Upper lobe of right lung (tissue), 1 donor: ENCODE data around the gene SFSWAP. TPM values are rescaled to one million over a fixed set of nuclear protein-coding genes. Genes with fewer than 3 reads are reported as not detected.

ENCODE experiments used
- ATAC-seq: fragments of 200-7000 bp; cut with Tn5 transposase; one replicate; pipeline ENCODE4 v1.9.1; 2020; ENCODE audit warnings: mild to moderate bottlenecking, moderate library complexity
- DNase-seq: peaks from one replicate; pipeline ENCODE4 v3.0.0-alpha.2; 2020
- H3K27ac ChIP-seq: fragments of 200-600 bp; one replicate; pipeline ENCODE4 v1.8.0; 2022
- H3K27me3 ChIP-seq: fragments of 200-600 bp; one replicate; pipeline ENCODE4 v1.8.0; 2022; ENCODE audit warnings: mild to moderate bottlenecking
- H3K36me3 ChIP-seq: fragments of 200-600 bp; one replicate; pipeline ENCODE4 v1.8.0; 2022
- H3K4me1 ChIP-seq: fragments of 200-600 bp; one replicate; pipeline ENCODE4 v1.8.0; 2022
- H3K4me3 ChIP-seq: fragments of 200-600 bp; one replicate; pipeline ENCODE4 v1.8.0; 2022; ENCODE audit warnings: mild to moderate bottlenecking
- H3K9me3 ChIP-seq: fragments of 200-600 bp; one replicate; pipeline ENCODE4 v1.8.0; 2022
- CTCF ChIP-seq: fragments of 200-600 bp; IDR thresholded peaks from one replicate; pipeline ENCODE4 v1.8.0; 2022; ENCODE audit warnings: antibody characterized with exemption
- intact Hi-C: fragments of 100-400 bp; cut with DNase I; formaldehyde crosslinking; loops from one replicate; pipeline ENCODE4 v1.11.0; 2022
- total RNA-seq: library from RNA; stranded (reverse); fragmentation: NEBNext Ultra II Directional; extraction: Animal tissue kit (Norgen Biotek cat#: 25700); gene quantifications from one replicate; pipeline ENCODE4 v1.2.1, GENCODE V29; 2021
- donor health status: DM: no; HTN: yes; CAD: no; lungs with severe emphysema.

SFSWAP gene
- total RNA-seq, 1 donor from 2014 or later, result 51.2 TPM

- H3K27ac ChIP-seq, result no peak overlapping the region
- H3K27me3 ChIP-seq, result no peaks in the 10 kb centered on the region
- intact Hi-C loops, result no loop called here
- H3K9me3 ChIP-seq, result no peaks in the 10 kb centered on the region
- H3K36me3 ChIP-seq, result no peaks in the 10 kb centered on the region
- no peaks in the 10 kb centered on the region for H3K4me1 ChIP-seq
- no peak overlapping the region for H3K4me3 ChIP-seq
- ATAC-seq, result no peak
- TF ChIP-seq CTCF, result no peak
- DNase-seq, result no peak
Observed at GRCh38 chr12:131845121-131845520, 134.2 kb downstream of the SFSWAP start.

GRCh38 chr12:131847456-131847855 lies 136.6 kb downstream of the SFSWAP start:
- intact Hi-C loops, result no loop called here
- H3K4me3 ChIP-seq, result no peak overlapping the region
- TF ChIP-seq CTCF, result no peak
- no peak for DNase-seq
- no peaks in the 10 kb centered on the region for H3K36me3 ChIP-seq
- H3K27ac ChIP-seq, result no peak overlapping the region
- no peak for ATAC-seq
- H3K4me1 ChIP-seq, result no peaks in the 10 kb centered on the region
- no peaks in the 10 kb centered on the region for H3K9me3 ChIP-seq
- no peaks in the 10 kb centered on the region for H3K27me3 ChIP-seq

- intact Hi-C loops, result no loop called here
- Histone ChIP-seq H3K36me3 (no peaks in the 10 kb centered on the region), H3K4me1 (no peaks in the 10 kb centered on the region), H3K27ac (no peak overlapping the region), H3K27me3 (no peaks in the 10 kb centered on the region), H3K4me3 (no peak overlapping the region), H3K9me3 (no peaks in the 10 kb centered on the region)
- TF ChIP-seq CTCF, result no peak
- ATAC-seq (no peak), DNase-seq (no peak)
Observed at GRCh38 chr12:131848753-131849152, 137.9 kb downstream of the SFSWAP start.

Other genes with a start within 250 kb of the SFSWAP start
- 4.1 TPM for gene MMP17, start 117.3 kb downstream of the SFSWAP start, total RNA-seq
- 32.4 TPM for gene ULK1, start 183.5 kb downstream of the SFSWAP start, total RNA-seq
- 19.9 TPM for gene PUS1, start 218.2 kb downstream of the SFSWAP start, total RNA-seq
- gene EP400, start 238.9 kb downstream of the SFSWAP start, total RNA-seq, result 41.4 TPM